Mammary epithelial cell (primary cell): Measurements from ENCODE around the gene BAG1.

Experiments used
- CTCF ChIP-seq, 2 donors: IDR thresholded peaks in 1 of 2; conservative IDR thresholded peaks in 1 of 2; 2 replicates each; pipeline ENCODE4 v1.5.1; 2011 to 2012; ENCODE audit warnings: inconsistent platforms in 2 of 2, low read length in 2 of 2, mild to moderate bottlenecking in 2 of 2, control low read depth in 1 of 2, low read depth in 1 of 2; ENCODE audit not compliant: insufficient read depth in 1 of 2; ENCODE audit errors: extremely low read depth in 1 of 2
- EZH2 ChIP-seq: IDR thresholded peaks from 2 replicates; pipeline ENCODE4 v1.6.1; 2012; ENCODE audit warnings: low read length, inconsistent platforms, borderline replicate concordance

- TF ChIP-seq CTCF (conservative IDR thresholded peaks at IDR 0.05 in 1 of 2, IDR thresholded peaks at IDR 0.05 in 1 of 2; ENCODE audit: extremely low read depth in 1 of 2, insufficient read depth in 1 of 2, low read depth in 1 of 2, low read length in 2 of 2) (no peak), EZH2 (no peak)
These were observed 15.3 kb downstream of the BAG1 start for GRCh38 chr9:33249087-33249658.
